ENCODE data around the gene DDX27.

Gene DDX27

GRCh38 chr20:49248879-49249665, 29.9 kb downstream of the DDX27 start:
- no peak overlapping the region for H3K9ac ChIP-seq (ENCODE audit: low read depth, low read length, poor library complexity, severe bottlenecking)
- H3K4me2 ChIP-seq (ENCODE audit: low read depth, low read length, poor library complexity, severe bottlenecking), result no peak overlapping the region
- peaks cover 82% of the 10 kb centered on the region; the same call in 1 of the 2 replicates for H3K36me3 ChIP-seq (ENCODE audit: insufficient read depth, low read length)
- H3K4me1 ChIP-seq (ENCODE audit: insufficient read depth, low read length, poor library complexity, severe bottlenecking), result no peaks in the 10 kb centered on the region
- H3K9me3 ChIP-seq (ENCODE audit: insufficient read depth, low read depth, low read length), result no peaks in the 10 kb centered on the region
- H3K27me3 ChIP-seq (ENCODE audit: insufficient read depth, low read length, poor library complexity, severe bottlenecking), result no peaks in the 10 kb centered on the region
- no peak for TF ChIP-seq EZH2phosphoT487 (IDR thresholded peaks at IDR 0.05; ENCODE audit: borderline replicate concordance)
- TF ChIP-seq CTCF (conservative IDR thresholded peaks at IDR 0.05; ENCODE audit: low read length), result no peak
- H2AFZ ChIP-seq (ENCODE audit: low read length), result no peak overlapping the region
- no peak overlapping the region for H3K4me3 ChIP-seq (ENCODE audit: low read length, poor library complexity, severe bottlenecking)
- H3K79me2 ChIP-seq (ENCODE audit: insufficient read depth, low read length), result no peaks in the 10 kb centered on the region
- no peaks in the 10 kb centered on the region for H3F3A ChIP-seq (ENCODE audit: low read depth)
- H4K20me1 ChIP-seq (ENCODE audit: insufficient read depth, low read length, poor library complexity, severe bottlenecking), result no peaks in the 10 kb centered on the region
- no peaks in the 10 kb centered on the region for H3K9me2 ChIP-seq (replicated peaks; ENCODE audit: low read depth, low read length)

- H3K9ac ChIP-seq (ENCODE audit: low read depth, low read length, poor library complexity, severe bottlenecking), result no peak overlapping the region
- H3K27me3 ChIP-seq (ENCODE audit: insufficient read depth, low read length, poor library complexity, severe bottlenecking), result no peaks in the 10 kb centered on the region
- H3F3A ChIP-seq (ENCODE audit: low read depth), result no peaks in the 10 kb centered on the region
- no peaks in the 10 kb centered on the region for H3K9me2 ChIP-seq (replicated peaks; ENCODE audit: low read depth, low read length)
- TF ChIP-seq EZH2phosphoT487 (IDR thresholded peaks at IDR 0.05; ENCODE audit: borderline replicate concordance), result no peak
- TF ChIP-seq CTCF (conservative IDR thresholded peaks at IDR 0.05; ENCODE audit: low read length), result no peak
- H3K4me2 ChIP-seq (ENCODE audit: low read depth, low read length, poor library complexity, severe bottlenecking), result no peak overlapping the region
- no peaks in the 10 kb centered on the region for H4K20me1 ChIP-seq (ENCODE audit: insufficient read depth, low read length, poor library complexity, severe bottlenecking)
- H3K79me2 ChIP-seq (ENCODE audit: insufficient read depth, low read length), result no peaks in the 10 kb centered on the region
- no peaks in the 10 kb centered on the region for H3K4me1 ChIP-seq (ENCODE audit: insufficient read depth, low read length, poor library complexity, severe bottlenecking)
- H2AFZ ChIP-seq (ENCODE audit: low read length), result no peak overlapping the region
- no peaks in the 10 kb centered on the region for H3K9me3 ChIP-seq (ENCODE audit: insufficient read depth, low read depth, low read length)
- no peak overlapping the region for H3K4me3 ChIP-seq (ENCODE audit: low read length, poor library complexity, severe bottlenecking)
- H3K36me3 ChIP-seq (ENCODE audit: insufficient read depth, low read length), result peaks cover 84% of the 10 kb centered on the region
Observed at GRCh38 chr20:49252556-49253350, 33.5 kb downstream of the DDX27 start.

- Histone ChIP-seq H3K9ac (ENCODE audit: low read depth, low read length, poor library complexity, severe bottlenecking) (no peak overlapping the region), H3K4me1 (ENCODE audit: insufficient read depth, low read length, poor library complexity, severe bottlenecking) (no peaks in the 10 kb centered on the region), H3K79me2 (ENCODE audit: insufficient read depth, low read length) (no peaks in the 10 kb centered on the region), H3F3A (ENCODE audit: low read depth) (no peaks in the 10 kb centered on the region), H3K4me3 (ENCODE audit: low read length, poor library complexity, severe bottlenecking) (no peak overlapping the region), H2AFZ (ENCODE audit: low read length) (no peak overlapping the region), H3K4me2 (ENCODE audit: low read depth, low read length, poor library complexity, severe bottlenecking) (no peak overlapping the region), H3K36me3 (ENCODE audit: insufficient read depth, low read length) (peaks cover 76% of the 10 kb centered on the region), H3K9me2 (replicated peaks; ENCODE audit: low read depth, low read length) (no peaks in the 10 kb centered on the region), H4K20me1 (ENCODE audit: insufficient read depth, low read length, poor library complexity, severe bottlenecking) (peaks cover 4% of the 10 kb centered on the region), H3K9me3 (ENCODE audit: insufficient read depth, low read depth, low read length) (no peaks in the 10 kb centered on the region), H3K27me3 (ENCODE audit: insufficient read depth, low read length, poor library complexity, severe bottlenecking) (no peaks in the 10 kb centered on the region)
- TF ChIP-seq EZH2phosphoT487 (IDR thresholded peaks at IDR 0.05; ENCODE audit: borderline replicate concordance), result no peak
- TF ChIP-seq CTCF (conservative IDR thresholded peaks at IDR 0.05; ENCODE audit: low read length), result no peak
Observed at GRCh38 chr20:49256261-49256660, 37.0 kb downstream of the DDX27 start.
